Measurements from ENCODE around the gene NKIRAS1.
"Not testable (repeated sequence)": the region's sequence is repeated elsewhere in the genome, so short reads cannot be mapped to it uniquely, and the experiment has no call there.

The NKIRAS1 gene

DNA sequence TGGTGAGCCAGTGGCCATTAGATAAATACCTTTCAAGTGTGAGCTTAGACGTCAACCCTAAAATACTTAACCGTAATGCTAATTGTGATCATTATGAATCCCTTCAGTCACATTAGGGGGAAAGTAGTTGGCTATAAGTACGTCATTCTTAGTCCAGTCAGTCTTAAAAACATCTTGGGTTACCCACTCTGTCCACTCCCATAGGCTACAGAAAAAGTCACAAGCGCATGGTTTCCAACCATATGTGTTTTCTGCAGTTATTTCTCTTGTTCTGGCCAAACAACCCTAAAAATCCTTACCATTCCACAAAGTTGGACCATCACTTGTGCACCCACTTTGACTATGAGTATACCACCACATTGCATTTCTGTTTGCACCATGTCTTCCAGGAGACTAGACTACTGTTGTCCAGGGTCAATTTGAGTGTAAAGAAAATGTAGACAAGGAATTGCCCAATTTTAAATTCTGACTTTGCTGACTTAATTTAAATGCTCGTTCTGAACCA, 3.4 kb upstream of the NKIRAS1 start:
- Histone ChIP-seq H3K27ac (ENCODE audit: low read length) (peak overlapping the region; percentile 25; the same call in 1 of the 2 replicates), H3K79me2 (ENCODE audit: low read length) (peaks cover 41% of the 10 kb centered on the region), H3K9ac (ENCODE audit: low read length) (no peak overlapping the region), H3K4me2 (ENCODE audit: low read length) (no peak overlapping the region), H3K9me3 (ENCODE audit: insufficient read depth, low read length) (no peaks in the 10 kb centered on the region), H3K27me3 (ENCODE audit: low read depth, low read length) (no peaks in the 10 kb centered on the region), H2AFZ (ENCODE audit: low read depth, low read length) (no peak overlapping the region), H3K4me1 (ENCODE audit: low read length) (peaks cover 26% of the 10 kb centered on the region), H3K4me3 (ENCODE audit: low read length) (no peak overlapping the region), H3K36me3 (replicated peaks; ENCODE audit: low read depth, low read length) (peaks cover 49% of the 10 kb centered on the region), H4K20me1 (ENCODE audit: insufficient read depth, low read length) (peaks cover 37% of the 10 kb centered on the region)
- TF ChIP-seq, protein P1, sequence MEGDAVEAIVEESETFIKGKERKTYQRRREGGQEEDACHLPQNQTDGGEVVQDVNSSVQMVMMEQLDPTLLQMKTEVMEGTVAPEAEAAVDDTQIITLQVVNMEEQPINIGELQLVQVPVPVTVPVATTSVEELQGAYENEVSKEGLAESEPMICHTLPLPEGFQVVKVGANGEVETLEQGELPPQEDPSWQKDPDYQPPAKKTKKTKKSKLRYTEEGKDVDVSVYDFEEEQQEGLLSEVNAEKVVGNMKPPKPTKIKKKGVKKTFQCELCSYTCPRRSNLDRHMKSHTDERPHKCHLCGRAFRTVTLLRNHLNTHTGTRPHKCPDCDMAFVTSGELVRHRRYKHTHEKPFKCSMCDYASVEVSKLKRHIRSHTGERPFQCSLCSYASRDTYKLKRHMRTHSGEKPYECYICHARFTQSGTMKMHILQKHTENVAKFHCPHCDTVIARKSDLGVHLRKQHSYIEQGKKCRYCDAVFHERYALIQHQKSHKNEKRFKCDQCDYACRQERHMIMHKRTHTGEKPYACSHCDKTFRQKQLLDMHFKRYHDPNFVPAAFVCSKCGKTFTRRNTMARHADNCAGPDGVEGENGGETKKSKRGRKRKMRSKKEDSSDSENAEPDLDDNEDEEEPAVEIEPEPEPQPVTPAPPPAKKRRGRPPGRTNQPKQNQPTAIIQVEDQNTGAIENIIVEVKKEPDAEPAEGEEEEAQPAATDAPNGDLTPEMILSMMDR (IDR thresholded peaks at IDR 0.05; ENCODE audit: low read depth, low read length), result no peak
- no peak for TF ChIP-seq EZH2phosphoT487 (IDR thresholded peaks at IDR 0.05; ENCODE audit: low read depth)

- peak overlapping the region; percentile 25; the same call in 1 of the 2 replicates for H3K27ac ChIP-seq (ENCODE audit: low read length)
- H2AFZ ChIP-seq (ENCODE audit: low read depth, low read length), result no peak overlapping the region
- no peak overlapping the region for H3K9ac ChIP-seq (ENCODE audit: low read length)
- H4K20me1 ChIP-seq (ENCODE audit: insufficient read depth, low read length), result peaks cover 37% of the 10 kb centered on the region
- H3K79me2 ChIP-seq (ENCODE audit: low read length), result peaks cover 41% of the 10 kb centered on the region
- H3K9me3 ChIP-seq (ENCODE audit: insufficient read depth, low read length), result no peaks in the 10 kb centered on the region
- H3K27me3 ChIP-seq (ENCODE audit: low read depth, low read length), result no peaks in the 10 kb centered on the region
- H3K4me1 ChIP-seq (ENCODE audit: low read length), result peaks cover 26% of the 10 kb centered on the region
- H3K36me3 ChIP-seq (replicated peaks; ENCODE audit: low read depth, low read length), result peaks cover 44% of the 10 kb centered on the region
- peak overlapping the region; percentile 6; the same call in 1 of the 2 replicates for H3K4me2 ChIP-seq (ENCODE audit: low read length)
- H3K4me3 ChIP-seq (ENCODE audit: low read length), result no peak overlapping the region
- TF ChIP-seq EZH2phosphoT487 (IDR thresholded peaks at IDR 0.05; ENCODE audit: low read depth), result no peak
- TF ChIP-seq, protein P1 (IDR thresholded peaks at IDR 0.05; ENCODE audit: low read depth, low read length), result no peak
Measured at GRCh38 chr3:23919628-23920027, 2.8 kb upstream of the NKIRAS1 start.

GRCh38 chr3:23918331-23918730, 1.5 kb upstream of the NKIRAS1 start:
- Histone ChIP-seq H3K27ac (ENCODE audit: low read length) (peak overlapping the region; percentile 77), H3K36me3 (replicated peaks; ENCODE audit: low read depth, low read length) (peaks cover 40% of the 10 kb centered on the region), H3K79me2 (ENCODE audit: low read length) (peaks cover 41% of the 10 kb centered on the region), H4K20me1 (ENCODE audit: insufficient read depth, low read length) (peaks cover 37% of the 10 kb centered on the region), H3K4me3 (ENCODE audit: low read length) (peak overlapping the region; percentile 88), H3K4me1 (ENCODE audit: low read length) (peaks cover 26% of the 10 kb centered on the region), H3K9ac (ENCODE audit: low read length) (peak overlapping the region; percentile 92), H3K4me2 (ENCODE audit: low read length) (peak overlapping the region; percentile 92)
- H3K9me3 ChIP-seq (ENCODE audit: insufficient read depth, low read length); H2AFZ ChIP-seq (ENCODE audit: low read depth, low read length); H3K27me3 ChIP-seq (ENCODE audit: low read depth, low read length): not testable (repeated sequence)

GRCh38 chr3:23917679-23918303, 1.0 kb upstream of the NKIRAS1 start:
- Histone ChIP-seq H3K27ac (ENCODE audit: low read length) (peak overlapping the region; percentile 77), H3K4me2 (ENCODE audit: low read length) (peak overlapping the region; percentile 92), H3K9ac (ENCODE audit: low read length) (peak overlapping the region; percentile 92), H3K36me3 (replicated peaks; ENCODE audit: low read depth, low read length) (peaks cover 40% of the 10 kb centered on the region), H3K4me1 (ENCODE audit: low read length) (peaks cover 26% of the 10 kb centered on the region), H3K79me2 (ENCODE audit: low read length) (peaks cover 41% of the 10 kb centered on the region), H4K20me1 (ENCODE audit: insufficient read depth, low read length) (peaks cover 37% of the 10 kb centered on the region), H3K4me3 (ENCODE audit: low read length) (peak overlapping the region; percentile 88)
- H3K27me3 ChIP-seq (ENCODE audit: low read depth, low read length); H3K9me3 ChIP-seq (ENCODE audit: insufficient read depth, low read length); H2AFZ ChIP-seq (ENCODE audit: low read depth, low read length): not testable (repeated sequence)

DNA sequence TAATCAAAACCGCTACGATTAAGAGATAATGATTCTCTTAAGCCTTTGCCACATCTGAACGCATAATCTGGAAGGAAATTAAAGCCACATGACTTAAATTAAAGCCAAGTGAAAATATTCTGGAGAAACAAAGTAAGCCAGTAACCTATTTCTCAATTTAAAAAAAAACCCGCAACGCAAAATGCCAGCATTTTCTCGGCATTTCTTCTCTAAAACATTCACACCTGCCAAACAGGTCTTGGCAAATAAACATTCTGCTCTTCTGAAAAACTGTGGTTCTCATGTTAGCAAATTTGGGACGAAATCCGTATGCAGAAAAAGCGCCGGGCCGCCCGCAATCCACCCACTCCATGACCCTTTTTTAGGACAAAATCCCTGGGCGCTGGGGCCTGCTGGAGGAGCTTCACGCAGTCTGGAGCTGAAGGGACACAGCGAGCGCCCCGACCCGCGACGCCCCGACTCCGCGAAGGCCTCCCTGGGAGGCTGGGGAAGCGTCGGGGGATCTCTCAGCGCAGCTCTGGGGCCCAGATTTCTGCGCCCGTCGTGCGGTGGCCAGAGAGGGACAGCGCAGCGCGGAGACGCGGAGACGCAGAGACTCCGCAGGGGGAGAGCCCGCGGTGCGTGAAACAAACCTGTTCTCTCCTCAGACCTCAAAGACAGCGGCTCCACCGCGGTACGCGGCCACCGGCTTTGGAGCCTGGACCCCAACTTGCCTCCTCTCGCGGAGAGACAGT, 471 bp downstream of the NKIRAS1 start:
- peak overlapping the region; percentile 72 for H2AFZ ChIP-seq (ENCODE audit: low read depth, low read length)
- peak overlapping the region; percentile 72 for H3K4me2 ChIP-seq (ENCODE audit: low read length)
- H3K4me3 ChIP-seq (ENCODE audit: low read length), result peak overlapping the region; percentile 88
- peaks cover 34% of the 10 kb centered on the region for H3K36me3 ChIP-seq (replicated peaks; ENCODE audit: low read depth, low read length)
- H3K27me3 ChIP-seq (ENCODE audit: low read depth, low read length), result no peaks in the 10 kb centered on the region
- peak overlapping the region; percentile 73 for H3K9ac ChIP-seq (ENCODE audit: low read length)
- peaks cover 26% of the 10 kb centered on the region for H3K4me1 ChIP-seq (ENCODE audit: low read length)
- TF ChIP-seq, protein P1 (IDR thresholded peaks at IDR 0.05; ENCODE audit: low read depth, low read length), result no peak
- TF ChIP-seq EZH2phosphoT487 (IDR thresholded peaks at IDR 0.05; ENCODE audit: low read depth), result no peak
- H3K27ac ChIP-seq (ENCODE audit: low read length), result peak overlapping the region; percentile 21; the same call in 1 of the 2 replicates
- H3K79me2 ChIP-seq (ENCODE audit: low read length), result peaks cover 41% of the 10 kb centered on the region
- no peaks in the 10 kb centered on the region for H3K9me3 ChIP-seq (ENCODE audit: insufficient read depth, low read length)
- peaks cover 34% of the 10 kb centered on the region for H4K20me1 ChIP-seq (ENCODE audit: insufficient read depth, low read length)
